NCI-H1417 (cell line): ENCODE measurements around the gene PALLD.

Source experiments
- DNase-seq, 3 experiments: peaks; one replicate each; lab custom pipeline; 2025; lab: John Stamatoyannopoulos, UW

PALLD gene

DNA sequence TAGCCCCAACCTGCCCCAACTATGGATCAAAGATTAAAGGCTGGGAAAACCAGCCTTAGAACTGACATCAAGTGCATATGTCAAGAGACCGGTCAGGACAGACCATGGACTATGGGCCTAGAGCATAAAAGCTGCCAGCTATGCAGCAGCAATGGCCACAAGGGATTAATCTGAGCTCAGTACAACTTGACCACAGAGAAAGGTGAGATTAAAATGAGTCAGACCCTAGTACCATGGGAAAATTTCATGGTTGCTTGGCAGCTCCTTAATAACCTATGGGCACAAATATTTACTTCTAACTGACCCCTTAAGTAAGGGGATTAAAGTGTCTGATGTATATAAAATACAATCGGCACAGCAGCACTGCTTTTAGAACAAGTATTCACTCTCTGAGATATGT lies 458.8 kb downstream of the PALLD start:
- no peak for DNase-seq

DNA sequence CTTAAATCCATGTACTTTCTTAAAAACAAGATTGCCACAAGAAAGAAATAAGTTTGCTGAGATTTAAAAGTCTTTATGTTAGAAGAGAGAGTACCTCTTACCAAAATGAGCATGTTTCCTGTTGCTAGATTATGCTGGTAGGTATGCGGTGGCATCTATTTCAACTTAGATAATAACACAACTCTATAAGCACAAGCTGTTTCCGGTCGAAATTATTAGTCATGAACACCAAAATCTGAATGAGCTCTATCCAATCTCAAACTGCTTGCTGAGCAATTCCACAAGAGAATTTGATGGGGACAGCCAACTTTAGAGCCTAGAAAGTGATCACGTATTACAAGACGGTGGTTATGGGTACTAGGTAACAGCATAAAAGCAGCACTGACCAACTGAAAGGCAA lies 463.9 kb downstream of the PALLD start:
- no peak for DNase-seq

DNA sequence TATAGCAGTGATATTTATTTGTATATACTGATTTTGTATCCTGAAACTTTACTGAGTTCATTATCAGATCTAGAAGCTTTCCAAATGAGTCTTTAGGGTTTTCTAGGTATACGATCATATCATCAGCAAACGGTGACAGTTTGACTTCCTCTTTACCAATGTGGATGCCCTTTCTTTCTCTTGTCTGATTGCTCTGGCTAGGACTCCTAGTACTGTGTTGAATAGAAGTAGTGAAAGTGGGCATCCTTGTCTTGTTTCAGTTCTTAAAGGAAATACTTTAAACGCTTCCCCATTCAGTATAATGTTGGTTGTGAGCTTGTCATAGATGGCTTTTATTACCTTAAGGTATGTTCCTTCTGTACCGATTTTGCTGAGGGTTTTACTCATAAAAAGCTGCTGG lies 475.7 kb downstream of the PALLD start:
- DNase-seq: no peak
